Measurements from ENCODE around the gene FOXL2. TPM values are rescaled to one million over a fixed set of nuclear protein-coding genes. Genes with fewer than 3 reads are reported as not detected.

The FOXL2 gene
- total and polyA plus RNA-seq, 2 of the 13 experiments (the other 11 are each of a cell fraction or from before 2014, with no cell fraction given): not detected

Other genes with a start within 250 kb of the FOXL2 start
- 6.6 and 18.6 TPM in 2 replicates for gene PIK3CB, start 112.2 kb downstream of the FOXL2 start, total RNA-seq (2016; rRNA removed; fragmentation: Illumina TruSeq; extraction: Trizol)
- 18.7 and 23.8 TPM in 2 replicates for gene PIK3CB, start 112.2 kb downstream of the FOXL2 start, polyA plus RNA-seq (2011; rRNA removed)
- gene FOXL2NB, start 80 bp upstream of the FOXL2 start, total RNA-seq (2016; rRNA removed; fragmentation: Illumina TruSeq; extraction: Trizol): not detected in 2 replicates
- gene FOXL2NB, start 80 bp upstream of the FOXL2 start, polyA plus RNA-seq (2011; rRNA removed): 0.03 TPM in 1 of 2 replicates, not detected in the other
- not detected in 2 replicates for gene PRR23A, start 59.1 kb upstream of the FOXL2 start, total RNA-seq (2016; rRNA removed; fragmentation: Illumina TruSeq; extraction: Trizol)
- gene PRR23A, start 59.1 kb upstream of the FOXL2 start, polyA plus RNA-seq (2011; rRNA removed): not detected in 2 replicates
- not detected in 2 replicates for gene PRR23B, start 73.8 kb upstream of the FOXL2 start, total RNA-seq (2016; rRNA removed; fragmentation: Illumina TruSeq; extraction: Trizol)
- not detected in 2 replicates for gene PRR23B, start 73.8 kb upstream of the FOXL2 start, polyA plus RNA-seq (2011; rRNA removed)
- gene PRR23C, start 97.8 kb upstream of the FOXL2 start, total RNA-seq (2016; rRNA removed; fragmentation: Illumina TruSeq; extraction: Trizol): not detected in 2 replicates
- not detected in 2 replicates for gene PRR23C, start 97.8 kb upstream of the FOXL2 start, polyA plus RNA-seq (2011; rRNA removed)